GM21825 (cell line): ENCODE results near the gene MRM2.
"Not testable (repeated sequence)": the region's sequence is repeated elsewhere in the genome, so short reads cannot be mapped to it uniquely, and the experiment has no call there.

Source experiments
- ATAC-seq: cut with Tn5 transposase; IDR thresholded peaks from one replicate; pipeline ENCODE4 v1.9.1; 2021; ENCODE audit warnings: mild to moderate bottlenecking, moderate library complexity; ENCODE audit not compliant: unreplicated experiment

MRM2 gene

GRCh38 chr7:2269089-2269990 lies 27.3 kb upstream of the MRM2 start:
- ATAC-seq = not testable (repeated sequence)

GRCh38 chr7:2266911-2267310 lies 24.9 kb upstream of the MRM2 start:
- no peak for ATAC-seq

GRCh38 chr7:2264158-2264557 lies 22.2 kb upstream of the MRM2 start:
- no peak for ATAC-seq

GRCh38 chr7:2263176-2263575 lies 21.2 kb upstream of the MRM2 start:
- no peak for ATAC-seq

GRCh38 chr7:2261611-2262010 lies 19.6 kb upstream of the MRM2 start:
- ATAC-seq = no peak

- ATAC-seq = no peak
These were observed 18.8 kb upstream of the MRM2 start for GRCh38 chr7:2260820-2261219.

- no peak for ATAC-seq
These were observed 17.5 kb upstream of the MRM2 start for GRCh38 chr7:2259480-2259879.

- ATAC-seq = peak; percentile 63
These were observed 16.8 kb upstream of the MRM2 start for GRCh38 chr7:2258661-2259365.

- ATAC-seq = no peak
These were observed 15.6 kb upstream of the MRM2 start for GRCh38 chr7:2257651-2258050.

- ATAC-seq = no peak
These were observed 15.1 kb upstream of the MRM2 start for GRCh38 chr7:2257046-2257551.

- ATAC-seq = no peak
These were observed 14.5 kb upstream of the MRM2 start for GRCh38 chr7:2256306-2257045.

- no peak for ATAC-seq
These were observed 13.4 kb upstream of the MRM2 start for GRCh38 chr7:2255145-2256139.

- no peak for ATAC-seq
These were observed 12.6 kb upstream of the MRM2 start for GRCh38 chr7:2254429-2255144.

- no peak for ATAC-seq
These were observed 11.7 kb upstream of the MRM2 start for GRCh38 chr7:2253525-2254244.

GRCh38 chr7:2253021-2253420 lies 11.0 kb upstream of the MRM2 start:
- no peak for ATAC-seq

GRCh38 chr7:2251841-2252771 lies 10.1 kb upstream of the MRM2 start:
- ATAC-seq = no peak

GRCh38 chr7:2251381-2251780 lies 9.4 kb upstream of the MRM2 start:
- ATAC-seq = no peak
